ENCODE measurements around the gene TBC1D26.
"Not testable (repeated sequence)": the region's sequence is repeated elsewhere in the genome, so short reads cannot be mapped to it uniquely, and the experiment has no call there.

TBC1D26 gene

GRCh38 chr17:15731900-15732299 lies at the start of gene TBC1D26:
Gene TBC1D26 (plus strand): TSS chr17:15732283. CDS start chr17:15735349, 3,066 bp downstream.
- not testable (repeated sequence) for DNase-seq

GRCh38 chr17:15683135-15683534 lies 48.9 kb upstream of the TBC1D26 start:
- not testable (repeated sequence) for DNase-seq

GRCh38 chr17:15683824-15684478 lies 48.1 kb upstream of the TBC1D26 start, which contains the start of gene TRIM16:
Gene TRIM16 (minus strand): TSS chr17:15684311. CDS start chr17:15651609, 32,702 bp downstream.
- DNase-seq: peak; percentile 6

- not testable (repeated sequence) for DNase-seq
Observed at GRCh38 chr17:15687494-15687893, 44.6 kb upstream of the TBC1D26 start.

- not testable (repeated sequence) for DNase-seq
Observed at GRCh38 chr17:15698967-15699366, 33.1 kb upstream of the TBC1D26 start.

- DNase-seq: peak; percentile 96
Observed at GRCh38 chr17:15699413-15699924, 32.6 kb upstream of the TBC1D26 start, which contains the start of gene ZNF286A. Gene ZNF286A (plus strand): TSS chr17:15699752. CDS start chr17:15700330, 578 bp downstream.

GRCh38 chr17:15699937-15700336 lies 32.1 kb upstream of the TBC1D26 start:
- not testable (repeated sequence) for DNase-seq

- not testable (repeated sequence) for DNase-seq
Observed at GRCh38 chr17:15704239-15704638, 27.8 kb upstream of the TBC1D26 start.

GRCh38 chr17:15704813-15705212 lies 27.3 kb upstream of the TBC1D26 start:
- DNase-seq: not testable (repeated sequence)

GRCh38 chr17:15708879-15709278 lies 23.2 kb upstream of the TBC1D26 start:
- not testable (repeated sequence) for DNase-seq

GRCh38 chr17:15716601-15717563 lies 15.2 kb upstream of the TBC1D26 start:
- DNase-seq: not testable (repeated sequence)

GRCh38 chr17:15730535-15730934 lies 1.5 kb upstream of the TBC1D26 start:
- not testable (repeated sequence) for DNase-seq

- not testable (repeated sequence) for DNase-seq
Observed at GRCh38 chr17:15733174-15733789, 1.2 kb downstream of the TBC1D26 start.

- not testable (repeated sequence) for DNase-seq
Observed at GRCh38 chr17:15736578-15736977, 4.5 kb downstream of the TBC1D26 start.

GRCh38 chr17:15738066-15738465 lies 6.0 kb downstream of the TBC1D26 start:
- DNase-seq: no peak

GRCh38 chr17:15739259-15739658 lies 7.2 kb downstream of the TBC1D26 start:
- not testable (repeated sequence) for DNase-seq

GRCh38 chr17:15740041-15740440 lies 8.0 kb downstream of the TBC1D26 start:
- not testable (repeated sequence) for DNase-seq

GRCh38 chr17:15740570-15741120 lies 8.6 kb downstream of the TBC1D26 start:
- no peak for DNase-seq

GRCh38 chr17:15741624-15742023 lies 9.5 kb downstream of the TBC1D26 start:
- no peak for DNase-seq

- no peak for DNase-seq
Observed at GRCh38 chr17:15742051-15742795, 10.1 kb downstream of the TBC1D26 start.

GRCh38 chr17:15742921-15743320 lies 10.8 kb downstream of the TBC1D26 start:
- DNase-seq: no peak

All from NCI-H1048 (cell line).